Bronchial epithelial cell (primary cell): Measurements from ENCODE around the gene HES4. TPM values are rescaled to one million over a fixed set of nuclear protein-coding genes. Genes with fewer than 3 reads are reported as not detected.

ENCODE experiments used
- DNase-seq: peaks from one replicate; pipeline ENCODE4 v3.0.0-alpha.2; 2010; ENCODE audit warnings: low read depth
- FAIRE-seq: peaks from 2 replicates; lab custom pipeline; 2011; peaks lifted over from hg19 to GRCh38; lab: Jason Lieb, UNC
- H3K27me3 ChIP-seq: 2 replicates; pipeline ENCODE4 v1.5.1; 2011; ENCODE audit warnings: low read length; ENCODE audit not compliant: control insufficient read depth, insufficient read depth
- H3K36me3 ChIP-seq: 2 replicates; pipeline ENCODE4 v1.5.1; 2011; ENCODE audit warnings: low read length; ENCODE audit not compliant: control insufficient read depth, insufficient read depth
- H3K4me3 ChIP-seq: 2 replicates; pipeline ENCODE4 v1.5.1; 2011; ENCODE audit warnings: mild to moderate bottlenecking, low read depth, low read length, control low read depth
- CTCF ChIP-seq: IDR thresholded peaks from 2 replicates; pipeline ENCODE4 v1.5.1; 2011; ENCODE audit warnings: mild to moderate bottlenecking, moderate library complexity, low read length, control low read depth, inconsistent platforms; ENCODE audit not compliant: insufficient read depth, severe bottlenecking
- total RNA-seq: library from RNA; depleted of rRNA; stranded (reverse); fragments of >200 nt; gene quantifications from 2 replicates; pipeline ENCODE4 v1.2.1, GENCODE V29; 2014

HES4 gene
- total RNA-seq, 1 donor from 2014 or later = 42.6 TPM

- H3K27me3 ChIP-seq = no peaks in the 10 kb centered on the region
- H3K4me3 ChIP-seq = no peak overlapping the region
- no peak for FAIRE-seq
- TF ChIP-seq CTCF = no peak
- no peak for DNase-seq
- peaks cover 8% of the 10 kb centered on the region for H3K36me3 ChIP-seq
These were observed 37.3 kb downstream of the HES4 start for GRCh38 chr1:962381-963300.

GRCh38 chr1:961132-961669 is 38.7 kb downstream of the HES4 start:
- DNase-seq (no peak), FAIRE-seq (no peak)
- Histone ChIP-seq H3K27me3 (no peaks in the 10 kb centered on the region), H3K36me3 (peaks cover 12% of the 10 kb centered on the region), H3K4me3 (peak overlapping the region; percentile 60)
- TF ChIP-seq CTCF = no peak

GRCh38 chr1:960363-961131 is 39.4 kb downstream of the HES4 start, which contains the start of gene KLHL17:
Gene KLHL17, plus strand, starts transcription at chr1:960584. Its CDS starts 110 bp downstream, at chr1:960694.
- Histone ChIP-seq H3K27me3 (no peaks in the 10 kb centered on the region), H3K36me3 (peaks cover 17% of the 10 kb centered on the region), H3K4me3 (peak within 1 kb of the TSS; percentile 60)
- no peak for TF ChIP-seq CTCF
- no peak for DNase-seq
- FAIRE-seq = no peak

GRCh38 chr1:959731-960362 is 40.0 kb downstream of the HES4 start:
- FAIRE-seq (no peak), DNase-seq (no peak)
- Histone ChIP-seq H3K36me3 (peaks cover 23% of the 10 kb centered on the region), H3K4me3 (peak overlapping the region; percentile 60), H3K27me3 (no peaks in the 10 kb centered on the region)
- no peak for TF ChIP-seq CTCF

- DNase-seq = peak; percentile 52
These were observed 40.8 kb downstream of the HES4 start, which contains the start of gene NOC2L for GRCh38 chr1:958823-959730. Gene NOC2L, minus strand, starts transcription at chr1:959256. Its CDS starts 16 bp downstream, at chr1:959240.

More at GRCh38 chr1:958823-959730, 40.8 kb downstream of the HES4 start, which contains the start of gene NOC2L:
- no peak for FAIRE-seq
- TF ChIP-seq CTCF = no peak
- Histone ChIP-seq H3K27me3 (no peaks in the 10 kb centered on the region), H3K36me3 (peaks cover 26% of the 10 kb centered on the region), H3K4me3 (peak within 1 kb of the TSS; percentile 83)
